SK-N-MC (cell line): ENCODE data around the gene COG2.

Experiments
- DNase-seq: peaks from one replicate; pipeline ENCODE4 v3.0.0-alpha.2; 2011; ENCODE audit warnings: low read depth, low spot score
- H3K27ac ChIP-seq: fragments of 200-600 bp; sonication (generic); 2 replicates; pipeline ENCODE4 v1.5.1; 2016; ENCODE audit warnings: mixed run types
- H3K36me3 ChIP-seq: fragments of 200-600 bp; sonication (generic); 2 replicates; pipeline ENCODE4 v1.6.1; 2017; ENCODE audit warnings: antibody characterized with exemption, low read length, mixed read lengths; ENCODE audit not compliant: insufficient read depth
- H3K4me3 ChIP-seq: fragments of 200-600 bp; sonication (generic); 2 replicates; pipeline ENCODE4 v1.5.1; 2016
- H3K9ac ChIP-seq: fragments of 200-600 bp; sonication (generic); 2 replicates; pipeline ENCODE4 v1.8.0; 2017; ENCODE audit warnings: mixed run types, mixed read lengths; ENCODE audit not compliant: insufficient read length
- H3K9me3 ChIP-seq: fragments of 200-600 bp; sonication (generic); 2 replicates; pipeline ENCODE4 v1.6.1; 2017; ENCODE audit warnings: low read depth, mild to moderate bottlenecking, antibody characterized with exemption, low read length, moderate library complexity, mixed read lengths
- EZH2 ChIP-seq: fragments of 200-600 bp; sonication (generic); IDR thresholded peaks from one replicate; pipeline ENCODE4 v1.6.1; 2017; ENCODE audit warnings: antibody characterized with exemption
- FOXP2 ChIP-seq: optimal IDR thresholded peaks from 2 replicates; pipeline ENCODE3; 2011; ENCODE audit warnings: mild to moderate bottlenecking, moderate library complexity; ENCODE audit not compliant: insufficient read depth; ENCODE audit errors: extremely low read length, control extremely low read depth
- POLR2AphosphoS5 ChIP-seq: IDR thresholded peaks from 2 replicates; pipeline ENCODE4 v1.6.1; 2012; ENCODE audit warnings: mild to moderate bottlenecking, low read depth, low read length, borderline replicate concordance

Gene COG2

DNA sequence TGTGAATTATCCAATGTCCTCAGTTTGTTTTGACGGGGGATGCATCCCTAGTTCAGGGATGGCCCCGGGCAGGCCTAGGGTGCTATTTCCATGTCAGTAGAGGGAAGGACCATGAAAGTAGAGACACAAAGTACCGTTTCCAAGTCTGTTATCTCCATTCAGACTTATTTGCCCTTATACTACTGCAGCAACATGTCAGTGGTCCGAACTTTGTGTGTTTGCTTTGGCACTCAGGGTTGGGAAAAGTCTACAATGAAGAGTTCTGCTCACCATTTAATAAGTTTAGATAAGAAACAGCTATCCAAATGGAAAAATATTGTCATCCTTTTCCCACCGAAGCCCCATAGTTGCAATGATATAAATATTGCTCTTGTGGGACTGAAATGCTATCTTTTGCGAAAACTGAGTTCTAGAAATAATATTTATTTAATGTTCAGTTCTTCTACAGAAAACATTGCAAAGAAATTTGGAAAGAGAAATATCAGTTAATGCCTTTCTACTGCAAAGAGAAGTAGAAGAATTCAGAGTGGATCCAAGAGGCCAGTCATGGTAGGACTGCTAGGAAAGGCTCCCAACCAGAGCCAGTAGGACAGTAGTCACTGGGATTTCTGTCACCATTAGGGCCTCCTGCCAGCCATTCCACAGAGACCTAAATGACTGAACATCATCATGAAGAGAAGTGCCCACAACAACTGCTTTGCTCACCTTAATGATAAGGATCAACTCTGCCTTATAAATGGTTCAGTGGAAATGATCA, 83.2 kb downstream of the COG2 start:
- Histone ChIP-seq H3K36me3 (no peaks in the 10 kb centered on the region), H3K9me3 (no peaks in the 10 kb centered on the region), H3K4me3 (no peak overlapping the region), H3K9ac (no peak overlapping the region), H3K27ac (no peak overlapping the region)
- no peak for DNase-seq
- TF ChIP-seq EZH2 (no peak), FOXP2 (no peak), POLR2AphosphoS5 (no peak)

GRCh38 chr1:230728710-230729392, 86.6 kb downstream of the COG2 start:
- Histone ChIP-seq H3K4me3 (no peak overlapping the region), H3K9me3 (no peaks in the 10 kb centered on the region), H3K9ac (no peak overlapping the region), H3K27ac (no peak overlapping the region), H3K36me3 (no peaks in the 10 kb centered on the region)
- TF ChIP-seq FOXP2 (no peak), POLR2AphosphoS5 (no peak), EZH2 (no peak)
- DNase-seq, result no peak

DNA sequence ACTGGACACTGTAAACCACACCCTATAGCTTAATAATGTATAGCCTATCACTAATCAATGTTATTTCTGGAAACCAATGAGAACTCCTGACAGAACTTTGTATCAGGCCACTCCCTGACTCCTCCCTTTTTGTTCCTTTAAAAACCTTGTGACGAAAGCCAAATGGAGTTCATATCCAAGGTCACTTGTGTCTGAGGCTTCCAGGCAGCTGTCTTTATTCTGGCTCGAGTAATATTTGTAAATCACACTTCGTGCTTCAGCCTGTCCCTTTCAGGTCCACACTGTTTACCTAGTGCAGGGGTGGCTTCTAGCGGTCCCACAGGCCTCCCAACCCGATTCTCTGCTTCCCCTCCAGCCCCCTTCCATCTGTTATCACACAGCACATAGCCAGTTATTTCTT, 88.7 kb downstream of the COG2 start:
- Histone ChIP-seq H3K9me3 (no peaks in the 10 kb centered on the region), H3K27ac (no peak overlapping the region), H3K4me3 (no peak overlapping the region), H3K36me3 (no peaks in the 10 kb centered on the region), H3K9ac (no peak overlapping the region)
- DNase-seq, result no peak
- TF ChIP-seq POLR2AphosphoS5 (no peak), FOXP2 (no peak), EZH2 (no peak)

- no peaks in the 10 kb centered on the region for H3K9me3 ChIP-seq
- H3K9ac ChIP-seq, result no peak overlapping the region
- no peaks in the 10 kb centered on the region for H3K36me3 ChIP-seq
- no peak for DNase-seq
- no peak overlapping the region for H3K4me3 ChIP-seq
- H3K27ac ChIP-seq, result no peak overlapping the region
- TF ChIP-seq FOXP2 (no peak), POLR2AphosphoS5 (no peak), EZH2 (no peak)
Observed at GRCh38 chr1:230735447-230735846, 93.2 kb downstream of the COG2 start.

- DNase-seq, result no peak
- TF ChIP-seq POLR2AphosphoS5, result no peak
- TF ChIP-seq FOXP2, result no peak
- TF ChIP-seq EZH2, result no peak
- Histone ChIP-seq H3K4me3 (no peak overlapping the region), H3K9ac (no peak overlapping the region), H3K36me3 (no peaks in the 10 kb centered on the region), H3K9me3 (no peaks in the 10 kb centered on the region), H3K27ac (no peak overlapping the region)
Observed at GRCh38 chr1:230737622-230738262, 95.5 kb downstream of the COG2 start.

- Histone ChIP-seq H3K4me3 (no peak overlapping the region), H3K9me3 (no peaks in the 10 kb centered on the region), H3K36me3 (no peaks in the 10 kb centered on the region), H3K27ac (no peak overlapping the region), H3K9ac (no peak overlapping the region)
- no peak for DNase-seq
- TF ChIP-seq POLR2AphosphoS5, result no peak
- TF ChIP-seq EZH2, result no peak
- TF ChIP-seq FOXP2, result no peak
Observed at GRCh38 chr1:230739564-230740290, 97.4 kb downstream of the COG2 start.
